Smooth muscle cell (in vitro differentiated cells): ENCODE measurements around the gene TMEM184B. TPM values are rescaled to one million over a fixed set of nuclear protein-coding genes. Genes with fewer than 3 reads are reported as not detected.
"Not testable (repeated sequence)": the region's sequence is repeated elsewhere in the genome, so short reads cannot be mapped to it uniquely, and the experiment has no call there.

Experiments
- DNase-seq: peaks from one replicate; lab custom pipeline; 2025; ENCODE audit not compliant: unreplicated experiment; lab: John Stamatoyannopoulos, UW
- H2AFZ ChIP-seq: fragments of 200-600 bp; sonication (generic); 2 replicates; pipeline ENCODE4 v1.6.0; 2016; ENCODE audit warnings: antibody characterized with exemption, low read depth, mild to moderate bottlenecking
- H3F3A ChIP-seq: fragments of 200-600 bp; sonication (generic); 2 replicates; pipeline ENCODE4 v1.6.0; 2017; ENCODE audit warnings: antibody characterized with exemption, low read depth
- H3K27ac ChIP-seq: fragments of 200-600 bp; sonication (generic); 2 replicates; pipeline ENCODE4 v1.5.1; 2016; ENCODE audit warnings: low read depth, mild to moderate bottlenecking
- H3K27me3 ChIP-seq: fragments of 200-600 bp; sonication (generic); 2 replicates; pipeline ENCODE4 v1.6.1; 2016; ENCODE audit warnings: low read depth, mild to moderate bottlenecking
- H3K36me3 ChIP-seq: fragments of 200-600 bp; sonication (generic); 2 replicates; pipeline ENCODE4 v1.5.1; 2016; ENCODE audit warnings: low read depth
- H3K4me1 ChIP-seq: fragments of 200-600 bp; sonication (generic); 2 replicates; pipeline ENCODE4 v1.5.1; 2016; ENCODE audit warnings: low read depth
- H3K4me2 ChIP-seq: fragments of 200-600 bp; sonication (generic); 2 replicates; pipeline ENCODE4 v1.6.0; 2016; ENCODE audit warnings: mild to moderate bottlenecking
- H3K4me3 ChIP-seq: fragments of 200-600 bp; sonication (generic); 2 replicates; pipeline ENCODE4 v1.5.1; 2016; ENCODE audit warnings: mild to moderate bottlenecking
- H3K79me2 ChIP-seq: fragments of 200-600 bp; sonication (generic); 2 replicates; pipeline ENCODE4 v1.6.0; 2016; ENCODE audit warnings: low read depth, mild to moderate bottlenecking
- H3K9ac ChIP-seq: fragments of 200-600 bp; sonication (generic); 2 replicates; pipeline ENCODE4 v1.6.0; 2016; ENCODE audit warnings: low read depth
- H3K9me3 ChIP-seq: fragments of 200-600 bp; sonication (generic); replicated peaks from 2 replicates; pipeline ENCODE4 v1.5.1; 2016; ENCODE audit warnings: low read depth
- H4K20me1 ChIP-seq: fragments of 200-600 bp; sonication (generic); 2 replicates; pipeline ENCODE4 v1.6.0; 2016; ENCODE audit warnings: low read depth
- CTCF ChIP-seq: fragments of 200-600 bp; sonication (generic); IDR thresholded peaks from 2 replicates; pipeline ENCODE4 v1.5.1; 2017; ENCODE audit warnings: borderline replicate concordance, mild to moderate bottlenecking, antibody characterized with exemption; ENCODE audit not compliant: insufficient read depth, poor library complexity, severe bottlenecking
- WGBS: methylation state at CpG from one replicate; pipeline ENCODE4 v1.1.7; 2016; ENCODE audit warnings: low lambda C conversion rate; 5-methylcytosine and 5-hydroxymethylcytosine counted together
- polyA plus RNA-seq: library from polyadenylated mRNA; unstranded; fragments of >200 nt; fragmentation: Nextera tagmentation; extraction: Ambion mirVana; gene quantifications from 2 replicates; pipeline ENCODE4 v1.2.1, GENCODE V29; 2016
- total RNA-seq: library from RNA; depleted of rRNA; stranded (reverse); fragments of >200 nt; gene quantifications from 2 replicates; pipeline ENCODE4 v1.2.3, GENCODE V29; 2014

The TMEM184B gene
- total and polyA plus RNA-seq, 2 experiments from 2014 or later, result 34.1 to 96.3 TPM

GRCh38 chr22:38235240-38235850, 37.5 kb downstream of the TMEM184B start:
- Histone ChIP-seq H3K79me2 (no peaks in the 10 kb centered on the region), H3K4me2 (no peak overlapping the region), H3K27me3 (no peaks in the 10 kb centered on the region), H2AFZ (no peak overlapping the region), H4K20me1 (peaks cover 7% of the 10 kb centered on the region), H3K4me3 (no peak overlapping the region), H3K9ac (no peak overlapping the region), H3K27ac (no peak overlapping the region), H3K9me3 (no peaks in the 10 kb centered on the region), H3F3A (peaks cover 18% of the 10 kb centered on the region), H3K4me1 (peaks cover 17% of the 10 kb centered on the region), H3K36me3 (no peaks in the 10 kb centered on the region)
- TF ChIP-seq CTCF, result no peak
- 82% methylated on average over 14 of the region's 14 CpGs for WGBS
- no peak for DNase-seq

GRCh38 chr22:38233856-38234255, 39.0 kb downstream of the TMEM184B start:
- H3F3A ChIP-seq, H3K36me3 ChIP-seq, H3K4me3 ChIP-seq, H2AFZ ChIP-seq, H3K79me2 ChIP-seq, H3K9me3 ChIP-seq, DNase-seq, H3K9ac ChIP-seq, H3K27ac ChIP-seq, H3K4me2 ChIP-seq, H3K4me1 ChIP-seq, H4K20me1 ChIP-seq, H3K27me3 ChIP-seq: not testable (repeated sequence)
- WGBS, result 94% methylated on average over 10 of the region's 10 CpGs

GRCh38 chr22:38233427-38233826, 39.4 kb downstream of the TMEM184B start:
- H3K9ac ChIP-seq, result no peak overlapping the region
- H3K79me2 ChIP-seq, result no peaks in the 10 kb centered on the region
- TF ChIP-seq CTCF, result no peak
- no peaks in the 10 kb centered on the region for H3K27me3 ChIP-seq
- peaks cover 7% of the 10 kb centered on the region for H4K20me1 ChIP-seq
- DNase-seq, result no peak
- no peak overlapping the region for H3K4me2 ChIP-seq
- peaks cover 5% of the 10 kb centered on the region for H3F3A ChIP-seq
- peaks cover under 1% of the 10 kb centered on the region for H3K4me1 ChIP-seq
- H2AFZ ChIP-seq, result no peak overlapping the region
- no peaks in the 10 kb centered on the region for H3K36me3 ChIP-seq
- H3K9me3 ChIP-seq, result no peaks in the 10 kb centered on the region
- 98% methylated on average over 6 of the region's 6 CpGs for WGBS
- H3K4me3 ChIP-seq, result no peak overlapping the region
- no peak overlapping the region for H3K27ac ChIP-seq

- Histone ChIP-seq H3K79me2 (no peaks in the 10 kb centered on the region), H3F3A (peaks cover 3% of the 10 kb centered on the region), H3K36me3 (no peaks in the 10 kb centered on the region), H2AFZ (no peak overlapping the region), H3K27ac (no peak overlapping the region), H3K4me2 (no peak overlapping the region), H4K20me1 (peaks cover 7% of the 10 kb centered on the region), H3K4me1 (no peaks in the 10 kb centered on the region), H3K4me3 (no peak overlapping the region), H3K9me3 (no peaks in the 10 kb centered on the region), H3K9ac (no peak overlapping the region), H3K27me3 (no peaks in the 10 kb centered on the region)
- no peak for TF ChIP-seq CTCF
- no peak for DNase-seq
- 92% methylated on average over 8 of the region's 8 CpGs for WGBS
These were observed 40.6 kb downstream of the TMEM184B start for GRCh38 chr22:38232196-38232595.
